Measurements from ENCODE around the gene MYO18B.
A peak's percentile ranks its signal among the peaks of the same experiment; 100 is the strongest.

MYO18B gene

DNA sequence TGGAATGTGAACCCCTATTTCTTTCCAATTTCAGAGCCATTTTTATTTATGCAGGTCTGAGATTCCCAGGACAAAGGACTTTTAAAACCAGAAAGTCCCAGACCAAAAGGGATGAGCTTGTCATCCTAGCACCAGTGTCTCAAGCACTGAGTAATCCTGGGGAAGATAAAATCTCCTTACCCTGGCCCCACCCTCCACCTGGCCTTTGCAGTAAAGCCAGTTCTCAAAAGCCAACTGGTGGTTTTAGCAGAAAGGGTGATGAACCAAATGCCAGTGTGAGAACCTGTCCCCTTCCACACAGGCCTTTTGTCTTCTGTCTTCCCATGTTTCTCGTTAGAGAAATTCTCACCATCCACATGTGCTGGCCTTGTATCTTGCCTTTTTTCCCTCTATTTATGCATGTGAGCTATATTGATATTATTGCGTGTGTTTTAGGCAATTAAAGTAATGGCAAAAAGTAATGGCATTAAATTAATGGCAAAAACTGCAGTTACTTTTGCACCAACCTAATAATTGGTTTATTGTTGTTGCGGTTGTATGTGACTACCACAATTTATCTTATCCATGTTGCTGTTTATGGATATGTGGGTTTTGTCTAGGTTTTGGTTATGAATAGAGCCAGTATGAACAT is 191.3 kb downstream of the MYO18B start:
- TF ChIP-seq CTCF (IDR thresholded peaks at IDR 0.05; ENCODE audit: low read depth, low read length), result no peak
- TF ChIP-seq EZH2phosphoT487 (IDR thresholded peaks at IDR 0.05; ENCODE audit: low read depth), result no peak
- H3K79me2 ChIP-seq (ENCODE audit: low read length), result no peaks in the 10 kb centered on the region

GRCh38 chr22:25935266-25936058 is 193.5 kb downstream of the MYO18B start:
- Histone ChIP-seq H3K4me2 (ENCODE audit: low read length) (peak overlapping the region; percentile 10; the same call in 1 of the 2 replicates), H3K9me3 (ENCODE audit: insufficient read depth, low read length) (no peaks in the 10 kb centered on the region), H3K9ac (ENCODE audit: low read length) (no peak overlapping the region), H3K4me3 (ENCODE audit: low read length) (no peak overlapping the region), H3K4me1 (ENCODE audit: low read length) (peaks cover 14% of the 10 kb centered on the region), H4K20me1 (ENCODE audit: insufficient read depth, low read length) (no peaks in the 10 kb centered on the region), H3K27me3 (ENCODE audit: low read depth, low read length) (no peaks in the 10 kb centered on the region), H3K79me2 (ENCODE audit: low read length) (no peaks in the 10 kb centered on the region), H3K36me3 (replicated peaks; ENCODE audit: low read depth, low read length) (peaks cover 59% of the 10 kb centered on the region), H2AFZ (ENCODE audit: low read depth, low read length) (no peak overlapping the region), H3K27ac (ENCODE audit: low read length) (0 out of 2 replicates have a peak overlapping the region, but pooled peaks have one; percentile 10)
- TF ChIP-seq EZH2phosphoT487 (IDR thresholded peaks at IDR 0.05; ENCODE audit: low read depth) (no peak), CTCF (IDR thresholded peaks at IDR 0.05; ENCODE audit: low read depth, low read length) (no peak)

More for the DNA sequence above, 191.3 kb downstream of the MYO18B start:
- H3K9ac ChIP-seq (ENCODE audit: low read length), result no peak overlapping the region
- peaks cover 14% of the 10 kb centered on the region for H3K4me1 ChIP-seq (ENCODE audit: low read length)
- no peak overlapping the region for H3K4me3 ChIP-seq (ENCODE audit: low read length)
- no peaks in the 10 kb centered on the region for H3K27me3 ChIP-seq (ENCODE audit: low read depth, low read length)
- H3K27ac ChIP-seq (ENCODE audit: low read length), result no peak overlapping the region
- no peak overlapping the region for H3K4me2 ChIP-seq (ENCODE audit: low read length)
- no peaks in the 10 kb centered on the region for H3K9me3 ChIP-seq (ENCODE audit: insufficient read depth, low read length)
- H3K36me3 ChIP-seq (replicated peaks; ENCODE audit: low read depth, low read length), result peaks cover 47% of the 10 kb centered on the region
- no peaks in the 10 kb centered on the region for H4K20me1 ChIP-seq (ENCODE audit: insufficient read depth, low read length)
- H2AFZ ChIP-seq (ENCODE audit: low read depth, low read length), result no peak overlapping the region

- Histone ChIP-seq H3K4me1 (ENCODE audit: low read length) (peaks cover 26% of the 10 kb centered on the region), H3K9me3 (ENCODE audit: insufficient read depth, low read length) (no peaks in the 10 kb centered on the region), H3K27me3 (ENCODE audit: low read depth, low read length) (no peaks in the 10 kb centered on the region), H3K4me2 (ENCODE audit: low read length) (no peak overlapping the region), H3K27ac (ENCODE audit: low read length) (no peak overlapping the region), H3K4me3 (ENCODE audit: low read length) (no peak overlapping the region), H4K20me1 (ENCODE audit: insufficient read depth, low read length) (no peaks in the 10 kb centered on the region), H3K36me3 (replicated peaks; ENCODE audit: low read depth, low read length) (peaks cover 69% of the 10 kb centered on the region), H2AFZ (ENCODE audit: low read depth, low read length) (no peak overlapping the region), H3K79me2 (ENCODE audit: low read length) (no peaks in the 10 kb centered on the region), H3K9ac (ENCODE audit: low read length) (no peak overlapping the region)
- TF ChIP-seq EZH2phosphoT487 (IDR thresholded peaks at IDR 0.05; ENCODE audit: low read depth), result no peak
- no peak for TF ChIP-seq CTCF (IDR thresholded peaks at IDR 0.05; ENCODE audit: low read depth, low read length)
Measured at GRCh38 chr22:25938151-25938550, 196.2 kb downstream of the MYO18B start.

DNA sequence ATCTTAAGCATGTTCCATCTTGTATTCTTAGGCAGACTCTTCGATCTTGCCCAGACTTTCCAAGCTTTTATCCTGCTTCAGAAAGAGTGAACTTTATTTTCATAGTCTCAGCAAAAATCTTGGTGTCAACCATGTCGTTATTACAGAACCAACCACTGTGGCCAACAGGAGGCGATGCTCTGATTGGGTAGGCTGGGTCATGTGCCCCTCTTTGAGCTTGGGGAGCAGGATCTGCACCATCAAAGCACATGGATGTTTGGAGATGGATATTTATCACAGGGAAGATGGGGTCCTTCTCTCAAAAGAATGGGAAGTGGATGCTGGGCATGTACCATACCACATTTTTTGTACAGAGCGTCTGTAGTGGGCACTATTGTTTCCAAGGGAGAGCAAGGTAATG is 197.4 kb downstream of the MYO18B start:
- H3K9me3 ChIP-seq (ENCODE audit: insufficient read depth, low read length), result no peaks in the 10 kb centered on the region

More for the DNA sequence above, 197.4 kb downstream of the MYO18B start:
- no peak overlapping the region for H3K4me3 ChIP-seq (ENCODE audit: low read length)
- H4K20me1 ChIP-seq (ENCODE audit: insufficient read depth, low read length), result no peaks in the 10 kb centered on the region
- H3K4me2 ChIP-seq (ENCODE audit: low read length), result no peak overlapping the region
- H3K4me1 ChIP-seq (ENCODE audit: low read length), result peaks cover 39% of the 10 kb centered on the region
- TF ChIP-seq CTCF (IDR thresholded peaks at IDR 0.05; ENCODE audit: low read depth, low read length), result peak; percentile 10; the same call in 1 of the 2 replicates
- TF ChIP-seq EZH2phosphoT487 (IDR thresholded peaks at IDR 0.05; ENCODE audit: low read depth), result no peak
- H3K36me3 ChIP-seq (replicated peaks; ENCODE audit: low read depth, low read length), result peaks cover 66% of the 10 kb centered on the region
- H2AFZ ChIP-seq (ENCODE audit: low read depth, low read length), result no peak overlapping the region
- no peak overlapping the region for H3K27ac ChIP-seq (ENCODE audit: low read length)
- H3K79me2 ChIP-seq (ENCODE audit: low read length), result no peaks in the 10 kb centered on the region
- H3K27me3 ChIP-seq (ENCODE audit: low read depth, low read length), result no peaks in the 10 kb centered on the region
- H3K9ac ChIP-seq (ENCODE audit: low read length), result no peak overlapping the region
